OCI-LY1 (cell line): ENCODE results near the gene IL1RAPL2.

Experiments used
- CTCF ChIP-seq: fragments of 200-600 bp; sonication (generic), shearing (Covaris generic); IDR thresholded peaks from 2 replicates; pipeline ENCODE4 v1.5.1; 2017; ENCODE audit warnings: mild to moderate bottlenecking, antibody characterized with exemption, low read length, moderate library complexity, mixed read lengths
- EZH2 ChIP-seq: fragments of 200-600 bp; sonication (generic), shearing (Covaris generic); IDR thresholded peaks from 2 replicates; pipeline ENCODE4 v1.8.0; 2017; ENCODE audit warnings: borderline replicate concordance, mixed run types, mild to moderate bottlenecking, antibody characterized with exemption, low read length, moderate library complexity, mixed read lengths

DNA sequence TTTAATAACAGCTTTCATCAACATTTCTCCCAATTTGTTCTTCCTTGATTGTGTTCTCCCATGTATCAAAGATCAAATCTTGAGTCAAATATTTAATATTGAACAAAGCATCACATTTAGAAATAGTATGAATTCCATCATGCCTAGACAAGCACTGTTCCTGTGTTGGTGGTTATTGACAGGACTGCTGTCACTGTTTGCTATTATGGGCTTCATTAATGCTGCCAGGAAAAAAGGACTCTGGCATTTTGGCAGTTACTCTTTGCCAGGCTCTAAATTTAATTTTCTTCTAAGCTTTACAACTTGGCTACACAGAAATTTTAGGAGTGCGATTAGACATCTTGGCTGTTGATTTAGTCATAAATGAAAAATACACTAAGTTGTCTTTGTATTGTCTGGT lies 960.4 kb downstream of the IL1RAPL2 start:
- no peak for TF ChIP-seq EZH2
- no peak for TF ChIP-seq CTCF
